ENCODE data around the gene DBNDD1. TPM values are rescaled to one million over a fixed set of nuclear protein-coding genes. Genes with fewer than 3 reads are reported as not detected.

DBNDD1 gene
- total RNA-seq, 1 experiment from 2014 or later = 64.6 TPM

GRCh38 chr16:89983536-89983935 is 35.7 kb downstream of the DBNDD1 start:
- H3K36me3 ChIP-seq (ENCODE audit: control insufficient read depth, insufficient read depth, low read length) = peaks cover 5% of the 10 kb centered on the region

GRCh38 chr16:89982318-89982717 is 36.9 kb downstream of the DBNDD1 start:
- no peaks in the 10 kb centered on the region for H3K9me3 ChIP-seq
- no peak overlapping the region for H3K4me3 ChIP-seq (ENCODE audit: low read depth, low read length)
- H3K4me3 Mint-ChIP-seq (ENCODE audit: unreplicated experiment) = no peak overlapping the region
- no peaks in the 10 kb centered on the region for H3K27me3 Mint-ChIP-seq (ENCODE audit: insufficient read depth, unreplicated experiment)
- POLR2A ChIA-PET = no interaction called here
- no TSS peak for BruUV-seq (replicated peaks)
- H3K36me3 ChIP-seq (ENCODE audit: control insufficient read depth, insufficient read depth, low read length) = peaks cover 5% of the 10 kb centered on the region
- CTCF ChIA-PET = no interaction called here
- peaks cover 81% of the 10 kb centered on the region for H3K36me3 Mint-ChIP-seq (ENCODE audit: insufficient read depth, unreplicated experiment)
- no peak overlapping the region for H3K27ac Mint-ChIP-seq (ENCODE audit: unreplicated experiment)
- no peaks in the 10 kb centered on the region for H3K4me1 Mint-ChIP-seq (ENCODE audit: low read depth, unreplicated experiment)
- DNase-seq = no peak
- intact Hi-C loops (cut with micrococcal nuclease; ENCODE audit: unreplicated experiment) = no loop called here
- TF ChIP-seq CTCF (IDR thresholded peaks at IDR 0.05; ENCODE audit: insufficient read depth in 1 of 2, low read depth in 1 of 2, low read length in 1 of 2, severe bottlenecking in 1 of 2, unreplicated experiment in 1 of 2) = no peak
- no peaks in the 10 kb centered on the region for H3K9me3 Mint-ChIP-seq (ENCODE audit: unreplicated experiment)
- no peaks in the 10 kb centered on the region for H3K27me3 ChIP-seq (replicated peaks; ENCODE audit: control insufficient read depth, insufficient read depth, low read length)
- H3K4me1 ChIP-seq = no peaks in the 10 kb centered on the region

More at GRCh38 chr16:89983536-89983935, 35.7 kb downstream of the DBNDD1 start:
- H3K4me3 ChIP-seq (ENCODE audit: low read depth, low read length) = no peak overlapping the region
- intact Hi-C loops (cut with micrococcal nuclease; ENCODE audit: unreplicated experiment) = no loop called here
- no peaks in the 10 kb centered on the region for H3K27me3 ChIP-seq (replicated peaks; ENCODE audit: control insufficient read depth, insufficient read depth, low read length)
- H3K36me3 Mint-ChIP-seq (ENCODE audit: insufficient read depth, unreplicated experiment) = peaks cover 80% of the 10 kb centered on the region
- no peaks in the 10 kb centered on the region for H3K4me1 Mint-ChIP-seq (ENCODE audit: low read depth, unreplicated experiment)
- no peaks in the 10 kb centered on the region for H3K9me3 Mint-ChIP-seq (ENCODE audit: unreplicated experiment)
- no TSS peak for BruUV-seq (replicated peaks)
- no peaks in the 10 kb centered on the region for H3K27me3 Mint-ChIP-seq (ENCODE audit: insufficient read depth, unreplicated experiment)
- no peaks in the 10 kb centered on the region for H3K4me1 ChIP-seq
- ChIA-PET CTCF (no interaction called here), POLR2A (no interaction called here)
- no peak for DNase-seq
- no peaks in the 10 kb centered on the region for H3K9me3 ChIP-seq
- no peak for TF ChIP-seq CTCF (IDR thresholded peaks at IDR 0.05; ENCODE audit: insufficient read depth in 1 of 2, low read depth in 1 of 2, low read length in 1 of 2, severe bottlenecking in 1 of 2, unreplicated experiment in 1 of 2)
- H3K27ac Mint-ChIP-seq (ENCODE audit: unreplicated experiment) = no peak overlapping the region
- no peak overlapping the region for H3K4me3 Mint-ChIP-seq (ENCODE audit: unreplicated experiment)

- no peaks in the 10 kb centered on the region for H3K4me1 Mint-ChIP-seq (ENCODE audit: low read depth, unreplicated experiment)
- no peak for DNase-seq
- peaks cover 80% of the 10 kb centered on the region for H3K36me3 Mint-ChIP-seq (ENCODE audit: insufficient read depth, unreplicated experiment)
- H3K27me3 ChIP-seq (replicated peaks; ENCODE audit: control insufficient read depth, insufficient read depth, low read length) = no peaks in the 10 kb centered on the region
- no peaks in the 10 kb centered on the region for H3K9me3 Mint-ChIP-seq (ENCODE audit: unreplicated experiment)
- H3K4me1 ChIP-seq = no peaks in the 10 kb centered on the region
- no peak for TF ChIP-seq CTCF (IDR thresholded peaks at IDR 0.05; ENCODE audit: insufficient read depth in 1 of 2, low read depth in 1 of 2, low read length in 1 of 2, severe bottlenecking in 1 of 2, unreplicated experiment in 1 of 2)
- H3K4me3 Mint-ChIP-seq (ENCODE audit: unreplicated experiment) = no peak overlapping the region
- no peak overlapping the region for H3K4me3 ChIP-seq (ENCODE audit: low read depth, low read length)
- BruUV-seq (replicated peaks) = no TSS peak
- ChIA-PET POLR2A (no interaction called here), CTCF (no interaction called here)
- no peak overlapping the region for H3K27ac Mint-ChIP-seq (ENCODE audit: unreplicated experiment)
- intact Hi-C loops (cut with micrococcal nuclease; ENCODE audit: unreplicated experiment) = no loop called here
- peaks cover 5% of the 10 kb centered on the region for H3K36me3 ChIP-seq (ENCODE audit: control insufficient read depth, insufficient read depth, low read length)
- no peaks in the 10 kb centered on the region for H3K27me3 Mint-ChIP-seq (ENCODE audit: insufficient read depth, unreplicated experiment)
- H3K9me3 ChIP-seq = no peaks in the 10 kb centered on the region
Observed at GRCh38 chr16:89981414-89981813, 37.8 kb downstream of the DBNDD1 start.
